ENCODE data around the gene LRCH3.
"Not testable (repeated sequence)": the region's sequence is repeated elsewhere in the genome, so short reads cannot be mapped to it uniquely, and the experiment has no call there.

The LRCH3 gene

DNA sequence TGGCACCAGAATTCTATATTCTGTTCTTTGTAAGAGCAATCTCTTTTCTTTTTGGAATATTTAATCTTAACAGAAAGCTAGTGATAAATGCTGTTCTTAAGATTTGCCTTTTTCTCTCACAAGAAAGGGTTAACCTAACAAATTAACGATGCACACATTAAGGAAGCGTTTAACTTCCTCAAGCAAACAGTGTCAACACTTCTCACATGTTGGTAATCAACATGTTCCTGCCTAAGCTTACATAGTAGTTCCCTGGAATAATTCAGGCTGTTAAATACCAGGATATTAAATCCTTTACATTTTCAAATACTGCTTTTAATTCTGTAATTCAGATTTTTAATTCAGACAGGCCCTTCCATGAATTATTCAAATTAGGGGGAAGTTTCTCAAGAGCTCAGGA, 91.5 kb downstream of the LRCH3 start:
- H3K27me3 ChIP-seq (ENCODE audit: insufficient read depth, low read depth), result no peaks in the 10 kb centered on the region
- H4K20me1 ChIP-seq (ENCODE audit: insufficient read depth), result no peaks in the 10 kb centered on the region
- peaks cover 11% of the 10 kb centered on the region for H3K4me1 ChIP-seq (ENCODE audit: low read depth, poor library complexity, severe bottlenecking)
- no peak overlapping the region for H3K9ac ChIP-seq
- H3K79me2 ChIP-seq (ENCODE audit: insufficient read depth, low read depth), result no peaks in the 10 kb centered on the region
- no peak overlapping the region for H2AFZ ChIP-seq (ENCODE audit: low read depth)
- TF ChIP-seq, protein P1, sequence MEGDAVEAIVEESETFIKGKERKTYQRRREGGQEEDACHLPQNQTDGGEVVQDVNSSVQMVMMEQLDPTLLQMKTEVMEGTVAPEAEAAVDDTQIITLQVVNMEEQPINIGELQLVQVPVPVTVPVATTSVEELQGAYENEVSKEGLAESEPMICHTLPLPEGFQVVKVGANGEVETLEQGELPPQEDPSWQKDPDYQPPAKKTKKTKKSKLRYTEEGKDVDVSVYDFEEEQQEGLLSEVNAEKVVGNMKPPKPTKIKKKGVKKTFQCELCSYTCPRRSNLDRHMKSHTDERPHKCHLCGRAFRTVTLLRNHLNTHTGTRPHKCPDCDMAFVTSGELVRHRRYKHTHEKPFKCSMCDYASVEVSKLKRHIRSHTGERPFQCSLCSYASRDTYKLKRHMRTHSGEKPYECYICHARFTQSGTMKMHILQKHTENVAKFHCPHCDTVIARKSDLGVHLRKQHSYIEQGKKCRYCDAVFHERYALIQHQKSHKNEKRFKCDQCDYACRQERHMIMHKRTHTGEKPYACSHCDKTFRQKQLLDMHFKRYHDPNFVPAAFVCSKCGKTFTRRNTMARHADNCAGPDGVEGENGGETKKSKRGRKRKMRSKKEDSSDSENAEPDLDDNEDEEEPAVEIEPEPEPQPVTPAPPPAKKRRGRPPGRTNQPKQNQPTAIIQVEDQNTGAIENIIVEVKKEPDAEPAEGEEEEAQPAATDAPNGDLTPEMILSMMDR (conservative IDR thresholded peaks at IDR 0.05; ENCODE audit: low read depth, low read length), result no peak
- no peak overlapping the region for H3K4me2 ChIP-seq
- no peaks in the 10 kb centered on the region for H3K36me3 ChIP-seq (ENCODE audit: insufficient read depth)
- H3K4me3 ChIP-seq (IDR thresholded peaks at IDR 0.05; ENCODE audit: insufficient read depth, low read depth, low read length), result no peak overlapping the region
- no peak overlapping the region for H3K27ac ChIP-seq

- Histone ChIP-seq H3K9ac (no peak overlapping the region), H3K4me3 (IDR thresholded peaks at IDR 0.05; ENCODE audit: insufficient read depth, low read depth, low read length) (no peak overlapping the region), H3K79me2 (ENCODE audit: insufficient read depth, low read depth) (no peaks in the 10 kb centered on the region), H4K20me1 (ENCODE audit: insufficient read depth) (no peaks in the 10 kb centered on the region), H3K36me3 (ENCODE audit: insufficient read depth) (no peaks in the 10 kb centered on the region), H3K4me1 (ENCODE audit: low read depth, poor library complexity, severe bottlenecking) (peaks cover 11% of the 10 kb centered on the region), H2AFZ (ENCODE audit: low read depth) (no peak overlapping the region), H3K27ac (no peak overlapping the region), H3K27me3 (ENCODE audit: insufficient read depth, low read depth) (no peaks in the 10 kb centered on the region), H3K4me2 (no peak overlapping the region)
- TF ChIP-seq, protein P1 (conservative IDR thresholded peaks at IDR 0.05; ENCODE audit: low read depth, low read length), result no peak
Observed at GRCh38 chr3:197883541-197883940, 92.5 kb downstream of the LRCH3 start.

DNA sequence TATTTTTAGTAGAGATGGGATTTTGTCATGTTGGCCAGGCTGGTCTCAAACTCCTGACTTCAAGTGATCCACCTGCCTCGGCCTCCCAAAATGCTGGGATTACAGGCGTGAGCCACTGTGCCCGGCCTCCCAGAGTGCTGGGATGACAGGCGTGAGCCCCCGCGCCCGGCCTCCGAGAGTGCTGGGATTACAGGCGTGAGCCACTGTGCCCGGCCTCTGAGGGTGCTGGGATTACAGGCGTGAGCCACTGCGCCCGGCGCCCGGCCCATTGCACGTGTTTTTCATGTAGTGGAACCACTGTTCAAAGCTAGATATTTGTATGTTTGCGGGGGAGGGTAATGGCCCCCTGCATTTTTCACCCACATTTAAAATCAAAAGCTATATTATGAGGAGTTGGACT, 93.3 kb downstream of the LRCH3 start:
- H4K20me1 ChIP-seq (ENCODE audit: insufficient read depth); H3K4me2 ChIP-seq; H3K9ac ChIP-seq; H3K79me2 ChIP-seq (ENCODE audit: insufficient read depth, low read depth); H3K27me3 ChIP-seq (ENCODE audit: insufficient read depth, low read depth); H3K4me3 ChIP-seq (IDR thresholded peaks at IDR 0.05; ENCODE audit: insufficient read depth, low read depth, low read length); H2AFZ ChIP-seq (ENCODE audit: low read depth); H3K27ac ChIP-seq; H3K36me3 ChIP-seq (ENCODE audit: insufficient read depth): not testable (repeated sequence)
- peaks cover 11% of the 10 kb centered on the region for H3K4me1 ChIP-seq (ENCODE audit: low read depth, poor library complexity, severe bottlenecking)

DNA sequence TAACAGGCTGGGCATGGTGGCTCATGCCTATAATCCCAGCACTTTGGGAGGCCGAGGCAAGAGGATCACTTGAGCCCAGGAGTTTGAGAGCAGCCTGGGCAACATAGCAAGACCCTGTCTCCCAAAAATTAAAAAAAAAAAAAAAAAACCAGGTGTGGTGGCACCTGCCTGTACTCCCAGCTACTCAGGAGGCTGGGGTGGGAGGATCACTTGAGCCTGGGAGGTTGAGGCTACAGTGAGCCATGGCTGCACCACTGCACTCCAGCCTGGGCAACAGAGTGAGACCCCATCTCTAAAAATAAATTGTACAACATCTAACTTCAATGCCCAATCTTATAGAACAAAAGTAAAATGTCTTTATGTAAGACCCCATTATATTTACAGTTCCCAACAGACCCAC, 95.0 kb downstream of the LRCH3 start:
- H3K4me1 ChIP-seq (ENCODE audit: low read depth, poor library complexity, severe bottlenecking); H3K36me3 ChIP-seq (ENCODE audit: insufficient read depth); H2AFZ ChIP-seq (ENCODE audit: low read depth); H4K20me1 ChIP-seq (ENCODE audit: insufficient read depth); H3K79me2 ChIP-seq (ENCODE audit: insufficient read depth, low read depth); H3K9ac ChIP-seq; H3K27me3 ChIP-seq (ENCODE audit: insufficient read depth, low read depth); H3K27ac ChIP-seq; H3K4me3 ChIP-seq (IDR thresholded peaks at IDR 0.05; ENCODE audit: insufficient read depth, low read depth, low read length); H3K4me2 ChIP-seq: not testable (repeated sequence)

- not testable (repeated sequence) for H3K4me1 ChIP-seq (ENCODE audit: low read depth, poor library complexity, severe bottlenecking)
Observed at GRCh38 chr3:197887430-197888053, 96.5 kb downstream of the LRCH3 start.

DNA sequence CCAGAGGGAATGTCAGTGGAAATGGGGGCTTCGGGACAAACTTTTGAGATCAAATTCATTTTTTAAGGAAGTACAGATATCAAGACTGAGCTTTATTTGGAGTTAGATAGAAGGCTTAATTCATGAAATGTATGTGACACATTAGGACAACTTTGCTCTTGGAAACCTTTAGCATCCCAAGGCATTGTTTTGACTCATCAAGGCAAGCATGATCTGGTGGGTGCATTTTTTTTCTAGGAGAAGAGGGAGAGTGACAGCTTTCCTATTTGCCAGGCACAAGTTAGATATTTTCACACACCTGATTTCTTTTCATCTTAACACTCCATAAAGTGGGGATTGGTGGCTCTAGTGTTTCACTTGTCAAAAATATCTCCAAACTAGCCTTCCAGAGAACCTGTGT, 97.5 kb downstream of the LRCH3 start:
- H2AFZ ChIP-seq (ENCODE audit: low read depth), result no peak overlapping the region
- no peak overlapping the region for H3K4me3 ChIP-seq (IDR thresholded peaks at IDR 0.05; ENCODE audit: insufficient read depth, low read depth, low read length)
- no peaks in the 10 kb centered on the region for H4K20me1 ChIP-seq (ENCODE audit: insufficient read depth)
- TF ChIP-seq, protein P1 (conservative IDR thresholded peaks at IDR 0.05; ENCODE audit: low read depth, low read length), result no peak
- no peaks in the 10 kb centered on the region for H3K4me1 ChIP-seq (ENCODE audit: low read depth, poor library complexity, severe bottlenecking)
- H3K36me3 ChIP-seq (ENCODE audit: insufficient read depth), result no peaks in the 10 kb centered on the region
- no peak overlapping the region for H3K4me2 ChIP-seq
- H3K79me2 ChIP-seq (ENCODE audit: insufficient read depth, low read depth), result no peaks in the 10 kb centered on the region
- no peak overlapping the region for H3K27ac ChIP-seq
- no peak overlapping the region for H3K9ac ChIP-seq
- H3K27me3 ChIP-seq (ENCODE audit: insufficient read depth, low read depth), result no peaks in the 10 kb centered on the region

More at GRCh38 chr3:197887430-197888053, 96.5 kb downstream of the LRCH3 start:
- H3K27ac ChIP-seq; H4K20me1 ChIP-seq (ENCODE audit: insufficient read depth); H3K9ac ChIP-seq; H2AFZ ChIP-seq (ENCODE audit: low read depth); H3K4me2 ChIP-seq; H3K4me3 ChIP-seq (IDR thresholded peaks at IDR 0.05; ENCODE audit: insufficient read depth, low read depth, low read length); H3K79me2 ChIP-seq (ENCODE audit: insufficient read depth, low read depth); H3K36me3 ChIP-seq (ENCODE audit: insufficient read depth); H3K27me3 ChIP-seq (ENCODE audit: insufficient read depth, low read depth): not testable (repeated sequence)

Measured in KMS-11 (cell line).